GM12878 (cell line): ENCODE data around the gene SDS. TPM values are rescaled to one million over a fixed set of nuclear protein-coding genes. Genes with fewer than 3 reads are reported as not detected.

ENCODE experiments used
- ATAC-seq: fragments of 200-7000 bp; cut with Tn5 transposase; 3 replicates; pipeline ENCODE4 v1.9.1; 2020; ENCODE audit warnings: mild to moderate bottlenecking, moderate library complexity
- BruUV-seq: library from RNA; stranded (reverse); fragments of 400-500 nt; replicated peaks from 2 replicates; lab custom pipeline; 2021; lab: Mats Ljungman, UMichigan
- CTCF ChIA-PET: fragments of 300-600 bp; sonication (Branson Sonifier 250); formaldehyde crosslinking; extraction: SDS; loops from one replicate; lab custom pipeline; 2021; ENCODE audit warnings: inconsistent platforms; lab: Yijun Ruan, JAX
- POLR2A ChIA-PET: fragments of 350-600 bp; formaldehyde crosslinking; extraction: SDS; loops from one replicate; lab custom pipeline; 2021; ENCODE audit warnings: inconsistent platforms; lab: Charles Lee
- RAD21 ChIA-PET: fragments of 300-600 bp; sonication (Branson Sonifier 250); formaldehyde crosslinking; loops from one replicate; lab custom pipeline; 2023; ENCODE audit warnings: antibody characterized with exemption; ENCODE audit not compliant: unreplicated experiment; lab: Charles Lee
- SMC1A ChIA-PET: fragments of 300-600 bp; sonication (Branson Sonifier 250); formaldehyde crosslinking; loops from one replicate; lab custom pipeline; 2023; ENCODE audit not compliant: unreplicated experiment, uncharacterized antibody; lab: Charles Lee
- DNase-seq: peaks from one replicate; pipeline ENCODE4 v3.0.0-alpha.2; 2011; ENCODE audit warnings: low read depth, low spot score
- FAIRE-seq: peaks from 3 replicates; lab custom pipeline; 2011; peaks lifted over from hg19 to GRCh38; lab: Jason Lieb, UNC
- H2AFZ ChIP-seq: 2 replicates; pipeline ENCODE4 v1.6.0; 2011; ENCODE audit warnings: low read depth, low read length, control low read depth; ENCODE audit not compliant: control insufficient read depth
- H3K27ac ChIP-seq: 2 replicates; pipeline ENCODE4 v1.5.1; 2011; ENCODE audit warnings: control low read depth; ENCODE audit not compliant: control insufficient read depth, insufficient read depth
- H3K27me3 ChIP-seq, 2 experiments: replicated peaks in 1 of 2; 2 replicates each; pipeline versions ENCODE4 v1.6.0 to v1.6.1; 2011; ENCODE audit warnings: low read length in 1 of 2; ENCODE audit not compliant: control insufficient read depth in 2 of 2, insufficient read depth in 2 of 2
- H3K36me3 ChIP-seq, 2 experiments: 2 replicates each; pipeline ENCODE4 v1.5.1; 2011; ENCODE audit warnings: low read length in 1 of 2; ENCODE audit not compliant: control insufficient read depth in 2 of 2, insufficient read depth in 2 of 2
- H3K4me1 ChIP-seq: 2 replicates; pipeline ENCODE4 v1.6.1; 2011; ENCODE audit warnings: mild to moderate bottlenecking, low read length, moderate library complexity, mixed read lengths; ENCODE audit not compliant: control insufficient read depth, insufficient read depth
- H3K4me2 ChIP-seq: 2 replicates; pipeline ENCODE4 v1.6.0; 2011; ENCODE audit warnings: control low read depth; ENCODE audit not compliant: control insufficient read depth, insufficient read depth
- H3K4me3 ChIP-seq: fragments of 200-600 bp; sonication (generic); 2 replicates; pipeline ENCODE4 v1.5.1; 2016
- H3K79me2 ChIP-seq: 2 replicates; pipeline ENCODE4 v1.6.0; 2011; ENCODE audit warnings: low read length; ENCODE audit not compliant: control insufficient read depth, insufficient read depth
- H3K9ac ChIP-seq: 2 replicates; pipeline ENCODE4 v1.8.0; 2011; ENCODE audit warnings: low read length, control low read depth, mixed read lengths; ENCODE audit not compliant: control insufficient read depth, insufficient read depth
- H3K9me3 ChIP-seq: replicated peaks from 3 replicates; pipeline ENCODE4 v1.5.1; 2011; ENCODE audit warnings: mild to moderate bottlenecking, low read length; ENCODE audit not compliant: control insufficient read depth, insufficient read depth
- H4K20me1 ChIP-seq: 2 replicates; pipeline ENCODE4 v1.6.0; 2011; ENCODE audit not compliant: control insufficient read depth, insufficient read depth
- CREB1 ChIP-seq: IDR thresholded peaks from 2 replicates; pipeline ENCODE4 v1.6.1; 2012; ENCODE audit warnings: low read depth, mild to moderate bottlenecking, inconsistent platforms
- ELK1 ChIP-seq: IDR thresholded peaks from 2 replicates; pipeline ENCODE4 v1.6.1; 2012; ENCODE audit warnings: low read depth, low read length, improper control_type of control experiment
- FOXM1 ChIP-seq: IDR thresholded peaks from 2 replicates; pipeline ENCODE4 v1.6.1; 2012; ENCODE audit warnings: low read depth, mild to moderate bottlenecking, inconsistent platforms, low read length, moderate library complexity
- GATAD2B ChIP-seq: fragments of 450-650 bp; conservative IDR thresholded peaks from 2 replicates; pipeline ENCODE4 v1.6.1; 2017; ENCODE audit warnings: low read depth, mild to moderate bottlenecking, moderate library complexity
- IRF3 ChIP-seq: fragments of 450-650 bp; IDR thresholded peaks from 2 replicates; pipeline ENCODE4 v1.6.1; 2014; ENCODE audit warnings: mild to moderate bottlenecking
- JUND ChIP-seq: IDR thresholded peaks from 2 replicates; pipeline ENCODE4 v1.6.1; 2012; ENCODE audit warnings: low read depth, mild to moderate bottlenecking, low read length, improper control_type of control experiment, moderate library complexity
- NBN ChIP-seq: fragments of 450-650 bp; IDR thresholded peaks from 2 replicates; pipeline ENCODE4 v1.6.1; 2016
- PBX3 ChIP-seq: IDR thresholded peaks from 2 replicates; pipeline ENCODE4 v1.6.1; 2011; ENCODE audit warnings: mild to moderate bottlenecking, low read depth, low read length, moderate library complexity; ENCODE audit not compliant: insufficient replicate concordance
- RFX5 ChIP-seq: IDR thresholded peaks from 2 replicates; pipeline ENCODE4 v1.6.1; 2011; ENCODE audit warnings: low read depth, low read length, improper control_type of control experiment
- SMC3 ChIP-seq: IDR thresholded peaks from 2 replicates; pipeline ENCODE4 v1.6.1; 2011; ENCODE audit warnings: low read length, improper control_type of control experiment, borderline replicate concordance
- TBL1XR1 ChIP-seq: IDR thresholded peaks from 2 replicates; pipeline ENCODE4 v1.6.1; 2012; ENCODE audit warnings: low read depth, low read length, improper control_type of control experiment
- WRNIP1 ChIP-seq: IDR thresholded peaks from 2 replicates; pipeline ENCODE4 v1.6.1; 2011; ENCODE audit warnings: low read depth, low read length, improper control_type of control experiment, borderline replicate concordance
- WGBS: methylation state at CpG from one replicate; pipeline ENCODE4 v1.1.6; 2016; ENCODE audit warnings: low lambda C conversion rate; ENCODE audit not compliant: insufficient replicate concordance, insufficient coverage; ENCODE audit errors: missing lambda C conversion rate; 5-methylcytosine and 5-hydroxymethylcytosine counted together
- in situ Hi-C: fragments of 300-500 bp; cut with MboI; formaldehyde crosslinking; loops from 9 replicates; pipeline ENCODE4 v1.14.3; 2018; ENCODE audit warnings: mixed read lengths
- intact Hi-C: fragments of 100-400 bp; cut with micrococcal nuclease; formaldehyde crosslinking; loops from one replicate; pipeline ENCODE4 v1.14.2; 2022; ENCODE audit not compliant: unreplicated experiment
- polyA plus RNA-seq, 11 experiments: library from polyadenylated mRNA; depleted of rRNA in 4 of 11; unstranded in 6 of 11; stranded (reverse) in 5 of 11; fragments of >200 nt; fragmentation: Nextera tagmentation in 4 of 11; fragmentation: Illumina TruSeq in 1 of 11; extraction: Ambion mirVana in 4 of 11; extraction: Trizol in 1 of 11; gene quantifications; 1 replicate in 1 of 11; 2 replicates in 10 of 11; pipeline versions ENCODE4 v1.2.1 to v1.2.3, GENCODE V29; 2011 to 2016; ENCODE audit warnings: inconsistent platforms in 2 of 11, missing spikeins in 2 of 11, low read depth in 1 of 11
- total RNA-seq, 4 experiments: library from RNA; depleted of rRNA in 3 of 4; stranded (reverse); fragments of >200 nt in 3 of 4; fragmentation: Illumina TruSeq in 1 of 4; extraction: Trizol in 1 of 4; gene quantifications; 2 replicates each; pipeline versions ENCODE4 v1.2.1 to v1.2.3, GENCODE V29; 2013 to 2021

Gene SDS
- total and polyA plus RNA-seq, 10 of the 15 experiments (the other 5 are each of a cell fraction or from before 2014, with no cell fraction given), result 0.18 TPM; not detected in 9

- TF ChIP-seq FOXM1 (no peak), WRNIP1 (no peak), SMC3 (no peak)
- TF ChIP-seq, all 136 proteins: peak for 0
Observed at GRCh38 chr12:113390064-113391043, 13.3 kb downstream of the SDS start (continued).

- no peak for FAIRE-seq
- no TSS peak for BruUV-seq
- SMC1A ChIA-PET, result no interaction called here
Observed at GRCh38 chr12:113388351-113388750, 15.3 kb downstream of the SDS start.

More at GRCh38 chr12:113388351-113388750, 15.3 kb downstream of the SDS start:
- Histone ChIP-seq H3K9me3 (no peaks in the 10 kb centered on the region), H3K27me3 (no peaks in the 10 kb centered on the region), H3K4me1 (no peaks in the 10 kb centered on the region; the same call in 1 of the 2 replicates), H3K27ac (no peak overlapping the region), H3K79me2 (no peaks in the 10 kb centered on the region), H3K4me3 (no peak overlapping the region), H4K20me1 (no peaks in the 10 kb centered on the region), H3K36me3 (no peaks in the 10 kb centered on the region; a peak in 3 of 4 replicates), H2AFZ (no peak overlapping the region), H3K4me2 (no peak overlapping the region)
- ATAC-seq (no peak), DNase-seq (no peak)
- CTCF ChIA-PET, result no interaction called here
- intact Hi-C loops, result no loop called here
- in situ Hi-C loops, result no loop called here
- RAD21 ChIA-PET, result no interaction called here
- WGBS, result 80% methylated on average over 14 of the region's 14 CpGs
- POLR2A ChIA-PET, result no interaction called here
- TF ChIP-seq TBL1XR1 (no peak), NBN (no peak), RFX5 (no peak), CREB1 (no peak), ELK1 (no peak), GATAD2B (no peak), JUND (no peak), PBX3 (no peak), WRNIP1 (no peak), IRF3 (no peak)
- TF ChIP-seq, all 136 proteins: peak for 0
- H3K9ac ChIP-seq, result no peak overlapping the region
